Measurements from ENCODE around the gene CARD6. TPM values are rescaled to one million over a fixed set of nuclear protein-coding genes. Genes with fewer than 3 reads are reported as not detected.
"Not testable (repeated sequence)": the region's sequence is repeated elsewhere in the genome, so short reads cannot be mapped to it uniquely, and the experiment has no call there.

CARD6 gene
- total RNA-seq, 1 donor from 2014 or later: 1.0 TPM

GRCh38 chr5:40823459-40823858, 17.7 kb upstream of the CARD6 start:
- Histone ChIP-seq H3K9ac (ENCODE audit: low read length) (no peak overlapping the region), H3K4me3 (ENCODE audit: insufficient read depth, low read depth, low read length) (no peak overlapping the region), H2AFZ (ENCODE audit: low read depth, low read length) (no peak overlapping the region), H3K9me3 (ENCODE audit: insufficient read depth, low read depth, low read length) (no peaks in the 10 kb centered on the region), H3K79me2 (ENCODE audit: insufficient read depth, low read length) (no peaks in the 10 kb centered on the region), H4K20me1 (ENCODE audit: insufficient read depth, low read length) (peaks cover 36% of the 10 kb centered on the region), H3K36me3 (ENCODE audit: insufficient read depth, low read length) (peaks cover 32% of the 10 kb centered on the region), H3K4me2 (ENCODE audit: low read length) (no peak overlapping the region), H3K4me1 (ENCODE audit: insufficient read depth, low read length) (no peaks in the 10 kb centered on the region), H3K27ac (ENCODE audit: low read depth, low read length) (no peak overlapping the region), H3K27me3 (ENCODE audit: insufficient read depth, low read length) (no peaks in the 10 kb centered on the region)
- FAIRE-seq (no peak), DNase-seq (ENCODE audit: low read depth) (no peak)
- Mint-ChIP-seq H3K4me3 (ENCODE audit: unreplicated experiment) (no peak overlapping the region), H3K9me3 (ENCODE audit: unreplicated experiment) (no peaks in the 10 kb centered on the region), H3K27ac (ENCODE audit: unreplicated experiment) (no peak overlapping the region), H3K4me1 (ENCODE audit: low read depth, unreplicated experiment) (peaks cover 16% of the 10 kb centered on the region), H3K27me3 (ENCODE audit: low read depth, unreplicated experiment) (no peaks in the 10 kb centered on the region), H3K36me3 (ENCODE audit: low read depth, unreplicated experiment) (peaks cover 17% of the 10 kb centered on the region)
- TF ChIP-seq, protein P1, sequence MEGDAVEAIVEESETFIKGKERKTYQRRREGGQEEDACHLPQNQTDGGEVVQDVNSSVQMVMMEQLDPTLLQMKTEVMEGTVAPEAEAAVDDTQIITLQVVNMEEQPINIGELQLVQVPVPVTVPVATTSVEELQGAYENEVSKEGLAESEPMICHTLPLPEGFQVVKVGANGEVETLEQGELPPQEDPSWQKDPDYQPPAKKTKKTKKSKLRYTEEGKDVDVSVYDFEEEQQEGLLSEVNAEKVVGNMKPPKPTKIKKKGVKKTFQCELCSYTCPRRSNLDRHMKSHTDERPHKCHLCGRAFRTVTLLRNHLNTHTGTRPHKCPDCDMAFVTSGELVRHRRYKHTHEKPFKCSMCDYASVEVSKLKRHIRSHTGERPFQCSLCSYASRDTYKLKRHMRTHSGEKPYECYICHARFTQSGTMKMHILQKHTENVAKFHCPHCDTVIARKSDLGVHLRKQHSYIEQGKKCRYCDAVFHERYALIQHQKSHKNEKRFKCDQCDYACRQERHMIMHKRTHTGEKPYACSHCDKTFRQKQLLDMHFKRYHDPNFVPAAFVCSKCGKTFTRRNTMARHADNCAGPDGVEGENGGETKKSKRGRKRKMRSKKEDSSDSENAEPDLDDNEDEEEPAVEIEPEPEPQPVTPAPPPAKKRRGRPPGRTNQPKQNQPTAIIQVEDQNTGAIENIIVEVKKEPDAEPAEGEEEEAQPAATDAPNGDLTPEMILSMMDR (IDR thresholded peaks at IDR 0.05; ENCODE audit: insufficient read depth, low read depth, low read length): no peak
- TF ChIP-seq EZH2 (IDR thresholded peaks at IDR 0.05; ENCODE audit: insufficient read depth, low read length): no peak

DNA sequence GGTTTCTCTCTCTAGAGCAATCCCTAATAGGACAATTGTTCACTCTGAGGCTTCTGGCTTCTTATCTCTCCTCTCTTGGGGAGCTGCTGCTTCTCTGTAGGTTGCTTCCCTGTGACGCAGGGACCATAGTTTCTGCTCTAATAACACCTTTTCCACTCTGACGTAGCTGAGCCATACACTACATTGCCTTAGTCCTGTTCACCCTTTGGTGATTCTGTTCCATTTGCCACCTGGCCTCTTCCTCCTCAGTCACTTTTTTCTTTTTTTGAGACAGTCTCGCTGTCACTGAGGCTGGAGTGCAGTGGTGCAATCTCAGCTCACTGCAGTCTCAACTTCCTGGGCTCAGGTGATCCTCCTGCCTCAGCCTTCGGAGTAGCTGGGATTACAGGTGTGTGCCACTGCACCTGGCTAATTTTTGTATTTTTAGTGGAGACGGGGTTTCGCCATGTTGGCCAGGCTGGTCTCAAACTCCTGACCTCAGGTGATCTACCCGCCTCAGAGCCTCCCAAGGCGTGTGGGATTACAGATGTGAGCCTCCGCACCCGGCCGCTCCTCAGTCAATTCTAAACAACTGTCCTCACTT, 15.6 kb upstream of the CARD6 start:
- not testable (repeated sequence) for H3K27me3 Mint-ChIP-seq (ENCODE audit: low read depth, unreplicated experiment); H3K4me1 ChIP-seq (ENCODE audit: insufficient read depth, low read length); DNase-seq (ENCODE audit: low read depth); H2AFZ ChIP-seq (ENCODE audit: low read depth, low read length); H3K9me3 Mint-ChIP-seq (ENCODE audit: unreplicated experiment); FAIRE-seq; H3K27ac ChIP-seq (ENCODE audit: low read depth, low read length); H3K4me2 ChIP-seq (ENCODE audit: low read length); H3K9me3 ChIP-seq (ENCODE audit: insufficient read depth, low read depth, low read length); H3K27me3 ChIP-seq (ENCODE audit: insufficient read depth, low read length); H3K9ac ChIP-seq (ENCODE audit: low read length); H3K4me3 ChIP-seq (ENCODE audit: insufficient read depth, low read depth, low read length)
- H3K36me3 Mint-ChIP-seq (ENCODE audit: low read depth, unreplicated experiment): peaks cover 25% of the 10 kb centered on the region
- peaks cover 26% of the 10 kb centered on the region for H3K4me1 Mint-ChIP-seq (ENCODE audit: low read depth, unreplicated experiment)
- peak overlapping the region; percentile 54 for H3K4me3 Mint-ChIP-seq (ENCODE audit: unreplicated experiment)
- H3K79me2 ChIP-seq (ENCODE audit: insufficient read depth, low read length): peaks cover 14% of the 10 kb centered on the region
- H4K20me1 ChIP-seq (ENCODE audit: insufficient read depth, low read length): peaks cover 55% of the 10 kb centered on the region
- peaks cover 50% of the 10 kb centered on the region for H3K36me3 ChIP-seq (ENCODE audit: insufficient read depth, low read length)
- peak overlapping the region; percentile 58 for H3K27ac Mint-ChIP-seq (ENCODE audit: unreplicated experiment)

DNA sequence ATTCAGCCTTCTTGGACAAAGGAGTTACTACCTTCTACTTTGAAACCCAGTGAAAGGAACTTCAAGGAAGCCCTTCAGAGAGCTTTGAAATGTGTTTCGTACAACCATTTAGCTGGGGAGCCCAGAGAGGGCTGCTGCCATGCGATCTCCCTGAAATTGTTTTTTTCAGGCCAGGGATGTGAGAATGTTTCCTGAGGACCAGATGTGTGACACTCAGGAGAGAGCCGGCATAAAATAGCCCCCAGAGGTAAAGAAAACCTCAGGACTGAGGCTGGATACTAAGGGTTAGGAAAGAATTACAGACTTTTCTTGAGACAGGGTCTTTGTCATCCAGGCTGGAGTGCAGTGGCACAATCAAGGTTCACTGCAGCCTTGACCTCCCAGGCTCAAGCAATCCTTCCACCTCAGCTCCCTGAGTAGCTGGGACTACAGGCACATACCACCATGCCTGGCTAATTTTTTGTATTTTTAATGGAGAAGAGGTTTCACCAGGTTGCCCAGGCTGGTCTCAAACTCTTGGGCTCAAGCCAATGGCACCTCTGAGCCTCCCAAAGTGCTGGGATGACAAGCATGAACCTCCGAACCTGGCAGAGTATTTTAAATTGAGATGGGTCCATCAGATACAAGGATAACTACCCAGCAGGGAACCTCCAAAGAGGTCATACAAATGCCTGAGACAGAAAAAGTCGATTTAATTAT, 14.5 kb upstream of the CARD6 start:
- Histone ChIP-seq H3K27me3 (ENCODE audit: insufficient read depth, low read length) (no peaks in the 10 kb centered on the region), H3K4me1 (ENCODE audit: insufficient read depth, low read length) (peaks cover 5% of the 10 kb centered on the region), H2AFZ (ENCODE audit: low read depth, low read length) (no peak overlapping the region), H3K27ac (ENCODE audit: low read depth, low read length) (no peak overlapping the region), H3K9ac (ENCODE audit: low read length) (no peak overlapping the region), H3K4me2 (ENCODE audit: low read length) (no peak overlapping the region), H3K9me3 (ENCODE audit: insufficient read depth, low read depth, low read length) (no peaks in the 10 kb centered on the region), H3K79me2 (ENCODE audit: insufficient read depth, low read length) (peaks cover 25% of the 10 kb centered on the region), H3K4me3 (ENCODE audit: insufficient read depth, low read depth, low read length) (no peak overlapping the region), H4K20me1 (ENCODE audit: insufficient read depth, low read length) (peaks cover 66% of the 10 kb centered on the region), H3K36me3 (ENCODE audit: insufficient read depth, low read length) (peaks cover 57% of the 10 kb centered on the region)
- Mint-ChIP-seq H3K27ac (ENCODE audit: unreplicated experiment) (peak overlapping the region; percentile 34), H3K9me3 (ENCODE audit: unreplicated experiment) (no peaks in the 10 kb centered on the region), H3K27me3 (ENCODE audit: low read depth, unreplicated experiment) (no peaks in the 10 kb centered on the region), H3K36me3 (ENCODE audit: low read depth, unreplicated experiment) (peaks cover 25% of the 10 kb centered on the region), H3K4me1 (ENCODE audit: low read depth, unreplicated experiment) (peaks cover 28% of the 10 kb centered on the region), H3K4me3 (ENCODE audit: unreplicated experiment) (no peak overlapping the region)
- DNase-seq (ENCODE audit: low read depth) (no peak), FAIRE-seq (no peak)
- TF ChIP-seq, protein P1 (IDR thresholded peaks at IDR 0.05; ENCODE audit: insufficient read depth, low read depth, low read length): no peak
- TF ChIP-seq EZH2 (IDR thresholded peaks at IDR 0.05; ENCODE audit: insufficient read depth, low read length): no peak
